ENCODE data around the gene TXLNB.
"Not testable (repeated sequence)": the region's sequence is repeated elsewhere in the genome, so short reads cannot be mapped to it uniquely, and the experiment has no call there.

GRCh38 chr6:139234193-139234592 lies 57.6 kb downstream of the TXLNB start:
- not testable (repeated sequence) for TF ChIP-seq POLR2A (IDR thresholded peaks at IDR 0.05)
- TF ChIP-seq, protein P1, sequence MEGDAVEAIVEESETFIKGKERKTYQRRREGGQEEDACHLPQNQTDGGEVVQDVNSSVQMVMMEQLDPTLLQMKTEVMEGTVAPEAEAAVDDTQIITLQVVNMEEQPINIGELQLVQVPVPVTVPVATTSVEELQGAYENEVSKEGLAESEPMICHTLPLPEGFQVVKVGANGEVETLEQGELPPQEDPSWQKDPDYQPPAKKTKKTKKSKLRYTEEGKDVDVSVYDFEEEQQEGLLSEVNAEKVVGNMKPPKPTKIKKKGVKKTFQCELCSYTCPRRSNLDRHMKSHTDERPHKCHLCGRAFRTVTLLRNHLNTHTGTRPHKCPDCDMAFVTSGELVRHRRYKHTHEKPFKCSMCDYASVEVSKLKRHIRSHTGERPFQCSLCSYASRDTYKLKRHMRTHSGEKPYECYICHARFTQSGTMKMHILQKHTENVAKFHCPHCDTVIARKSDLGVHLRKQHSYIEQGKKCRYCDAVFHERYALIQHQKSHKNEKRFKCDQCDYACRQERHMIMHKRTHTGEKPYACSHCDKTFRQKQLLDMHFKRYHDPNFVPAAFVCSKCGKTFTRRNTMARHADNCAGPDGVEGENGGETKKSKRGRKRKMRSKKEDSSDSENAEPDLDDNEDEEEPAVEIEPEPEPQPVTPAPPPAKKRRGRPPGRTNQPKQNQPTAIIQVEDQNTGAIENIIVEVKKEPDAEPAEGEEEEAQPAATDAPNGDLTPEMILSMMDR (IDR thresholded peaks at IDR 0.05): not testable (repeated sequence)

Measured in upper lobe of left lung (tissue), 4 donors.